H1 (cell line): ENCODE measurements around the gene WFIKKN1. TPM values are rescaled to one million over a fixed set of nuclear protein-coding genes. Genes with fewer than 3 reads are reported as not detected.

ENCODE experiments used
- JUND ChIP-seq: IDR thresholded peaks from 2 replicates; pipeline ENCODE4 v1.6.1; 2011; ENCODE audit warnings: mild to moderate bottlenecking, improper control_type of control experiment, low read length
- KDM4A ChIP-seq: IDR thresholded peaks from one replicate; pipeline ENCODE4 v1.7.1; 2012; ENCODE audit warnings: low read depth, mild to moderate bottlenecking, moderate library complexity, low read length, inconsistent platforms; ENCODE audit not compliant: severe bottlenecking
- KDM5A ChIP-seq: fragments of 200-600 bp; IDR thresholded peaks from 2 replicates; pipeline ENCODE4 v1.7.1; 2012; ENCODE audit warnings: mild to moderate bottlenecking, low read length, inconsistent platforms, mixed read lengths
- SIRT6 ChIP-seq: IDR thresholded peaks from one replicate; pipeline ENCODE4 v1.7.1; 2012; ENCODE audit warnings: low read length, inconsistent platforms
- ZNF274 ChIP-seq: IDR thresholded peaks from 2 replicates; pipeline ENCODE4 v1.7.0; 2012; ENCODE audit warnings: low read length, borderline replicate concordance; ENCODE audit errors: extremely low read depth
- polyA plus RNA-seq, 7 experiments: library from polyadenylated mRNA; depleted of rRNA in 3 of 7; stranded (reverse) in 5 of 7; unstranded in 2 of 7; fragments of >200 nt in 5 of 7; fragments of 200-250 nt in 2 of 7; gene quantifications; 1 replicate in 5 of 7; 2 replicates in 1 of 7; 4 replicates in 1 of 7; pipeline versions ENCODE4 v1.2.1 to v1.2.3, GENCODE V29; 2011 to 2013; ENCODE audit warnings: missing spikeins in 2 of 7, mixed read lengths in 2 of 7
- total RNA-seq: library from RNA; stranded (reverse); fragmentation: NEBNext Ultra II Directional; extraction: Animal tissue kit (Norgen Biotek cat#: 25700); gene quantifications from 2 replicates; pipeline ENCODE4 v1.2.1, GENCODE V29; 2021

Gene WFIKKN1
- total and polyA plus RNA-seq, 2 of the 8 experiments (the other 6 are each of a cell fraction or from before 2014, with no cell fraction given) = 11.4 to 15.8 TPM

DNA sequence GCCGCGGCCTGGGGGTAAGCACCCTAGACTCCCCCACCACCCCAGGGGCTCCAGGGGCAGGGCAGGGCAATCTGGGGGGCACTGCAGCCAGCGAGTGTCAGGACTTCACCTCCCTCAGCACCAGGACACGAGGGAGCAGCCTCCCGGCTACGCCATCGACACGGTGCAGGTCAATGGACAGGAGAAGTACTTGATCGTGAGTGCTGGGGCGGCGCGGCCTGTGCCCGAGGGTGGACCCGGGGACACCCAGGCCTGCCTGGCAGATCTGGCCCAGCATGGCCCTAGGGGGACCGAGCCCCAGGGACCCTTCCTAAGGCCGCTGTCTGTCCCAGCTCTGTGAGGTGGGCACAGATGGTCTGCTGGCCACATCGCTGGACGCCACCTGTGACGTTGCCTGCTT, 41.6 kb downstream of the WFIKKN1 start (continued):
- TF ChIP-seq JUND (no peak), KDM4A (no peak), ZNF274 (no peak), KDM5A (no peak), SIRT6 (no peak)
